ENCODE data around the gene CBFA2T3.

Gene CBFA2T3

GRCh38 chr16:88962478-88963152 lies 14.4 kb downstream of the CBFA2T3 start:
- in situ Hi-C loops (cut with HindIII; ENCODE audit: low sequenced_read_pairs): loop anchor here (25.0 kb wide), 1 partner anchor 250 kb away; the partner anchor contains the start of genes SLC22A31 and ZNF778
- no peak for DNase-seq (ENCODE audit: low read depth)
- no peak for TF ChIP-seq CTCF (IDR thresholded peaks at IDR 0.05; ENCODE audit: low read depth, low read length, missing control alignments)
- no peak overlapping the region for H3K4me3 ChIP-seq (ENCODE audit: low read depth, low read length)

- in situ Hi-C loops (cut with HindIII; ENCODE audit: low sequenced_read_pairs): loop anchor here (25.0 kb wide), 1 partner anchor 251 kb away; the partner anchor contains the start of genes SLC22A31 and ZNF778
- no peak overlapping the region for H3K4me3 ChIP-seq (ENCODE audit: low read depth, low read length)
- no peak for TF ChIP-seq CTCF (IDR thresholded peaks at IDR 0.05; ENCODE audit: low read depth, low read length, missing control alignments)
- DNase-seq (ENCODE audit: low read depth): no peak
Observed at GRCh38 chr16:88961011-88961410, 16.0 kb downstream of the CBFA2T3 start.

GRCh38 chr16:88960516-88960915 lies 16.5 kb downstream of the CBFA2T3 start:
- in situ Hi-C loops (cut with HindIII; ENCODE audit: low sequenced_read_pairs): loop anchor here (25.0 kb wide), 1 partner anchor 252 kb away; the partner anchor contains the start of genes SLC22A31 and ZNF778
- no peak overlapping the region for H3K4me3 ChIP-seq (ENCODE audit: low read depth, low read length)
- no peak for TF ChIP-seq CTCF (IDR thresholded peaks at IDR 0.05; ENCODE audit: low read depth, low read length, missing control alignments)
- no peak for DNase-seq (ENCODE audit: low read depth)

GRCh38 chr16:88959022-88959421 lies 18.0 kb downstream of the CBFA2T3 start:
- in situ Hi-C loops (cut with HindIII; ENCODE audit: low sequenced_read_pairs): loop anchor here (25.0 kb wide), 1 partner anchor 253 kb away; the partner anchor contains the start of genes SLC22A31 and ZNF778
- DNase-seq (ENCODE audit: low read depth): no peak
- no peak for TF ChIP-seq CTCF (IDR thresholded peaks at IDR 0.05; ENCODE audit: low read depth, low read length, missing control alignments)
- no peak overlapping the region for H3K4me3 ChIP-seq (ENCODE audit: low read depth, low read length)

GRCh38 chr16:88957887-88958577 lies 19.0 kb downstream of the CBFA2T3 start:
- no peak for DNase-seq (ENCODE audit: low read depth)
- H3K4me3 ChIP-seq (ENCODE audit: low read depth, low read length): no peak overlapping the region
- no peak for TF ChIP-seq CTCF (IDR thresholded peaks at IDR 0.05; ENCODE audit: low read depth, low read length, missing control alignments)
- in situ Hi-C loops (cut with HindIII; ENCODE audit: low sequenced_read_pairs): loop anchor here (25.0 kb wide), 1 partner anchor 254 kb away; the partner anchor contains the start of genes SLC22A31 and ZNF778

- no peak for TF ChIP-seq CTCF (IDR thresholded peaks at IDR 0.05; ENCODE audit: low read depth, low read length, missing control alignments)
- in situ Hi-C loops (cut with HindIII; ENCODE audit: low sequenced_read_pairs): loop anchor here (25.0 kb wide), 1 partner anchor 255 kb away; the partner anchor contains the start of genes SLC22A31 and ZNF778
- no peak overlapping the region for H3K4me3 ChIP-seq (ENCODE audit: low read depth, low read length)
- DNase-seq (ENCODE audit: low read depth): no peak
Observed at GRCh38 chr16:88957433-88957767, 19.6 kb downstream of the CBFA2T3 start.
